Neural progenitor cell (in vitro differentiated cells): ENCODE data around the gene ATP13A3.

Experiments
- CTCF ChIP-seq: fragments of 200-600 bp; sonication (generic); IDR thresholded peaks from 2 replicates; pipeline ENCODE4 v1.5.1; 2017; ENCODE audit warnings: antibody characterized with exemption, mild to moderate bottlenecking
- EZH2 ChIP-seq: fragments of 200-600 bp; sonication (generic); IDR thresholded peaks from 2 replicates; pipeline ENCODE4 v1.6.1; 2017; ENCODE audit warnings: antibody characterized with exemption, mild to moderate bottlenecking, moderate library complexity

DNA sequence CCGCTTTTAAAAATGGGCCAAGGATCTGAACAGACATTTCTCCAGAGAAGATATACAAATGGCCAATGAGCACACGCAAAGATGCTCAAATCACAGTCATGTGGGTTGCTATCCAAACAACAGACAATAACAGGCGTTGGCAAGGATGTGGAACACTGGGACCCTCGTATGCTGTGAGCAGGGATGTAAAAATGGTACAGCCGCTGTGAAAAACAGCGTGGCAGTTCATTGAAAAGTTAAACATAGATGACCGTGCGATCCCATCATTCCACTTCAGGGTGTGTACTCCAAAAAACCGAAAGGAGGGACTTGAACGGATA is 110.6 kb downstream of the ATP13A3 start:
- TF ChIP-seq CTCF, result no peak
- no peak for TF ChIP-seq EZH2
